K562 (cell line): ENCODE data around the gene ANKRD12. TPM values are rescaled to one million over a fixed set of nuclear protein-coding genes. Genes with fewer than 3 reads are reported as not detected.
A peak's percentile ranks its signal among the peaks of the same experiment; 100 is the strongest.

Source experiments
- CBX5 ChIP-seq: IDR thresholded peaks from 2 replicates; pipeline ENCODE4 v1.6.1; 2014; ENCODE audit warnings: low read depth, borderline replicate concordance
- E2F6 ChIP-seq, 2 experiments: IDR thresholded peaks; 2 replicates each; pipeline ENCODE4 v1.6.1; 2011; ENCODE audit warnings: borderline replicate concordance in 1 of 2, control low read depth in 1 of 2, low read depth in 1 of 2, low read length in 1 of 2, mild to moderate bottlenecking in 1 of 2, mixed read lengths in 1 of 2, moderate library complexity in 1 of 2; ENCODE audit not compliant: insufficient read depth in 1 of 2, insufficient read length in 1 of 2, poor library complexity in 1 of 2, severe bottlenecking in 1 of 2; ENCODE audit errors: extremely low read depth in 1 of 2
- FOSL1 ChIP-seq: fragments of 200-800 bp; sonication (Bioruptor generic); conservative IDR thresholded peaks from 2 replicates; pipeline ENCODE4 v1.6.1; 2016; ENCODE audit warnings: missing genetic modification characterization, missing compliant biosample characterization
- FUS ChIP-seq: fragments of 200-400 bp; formaldehyde crosslinking; optimal IDR thresholded peaks from 2 replicates; pipeline ENCODE3; 2017; ENCODE audit warnings: low read depth, low read length
- IRF9 ChIP-seq: fragments of 450-650 bp; IDR thresholded peaks from 2 replicates; pipeline ENCODE4 v1.6.1; 2016; ENCODE audit warnings: missing biosample characterization, missing genetic modification characterization
- JUN ChIP-seq, 2 experiments: sonication (generic) in 1 of 2; formaldehyde crosslinking in 1 of 2; IDR thresholded peaks; 2 replicates each; pipeline versions ENCODE4 v1.6.1 to v1.8.0; 2012 to 2022; ENCODE audit warnings: borderline replicate concordance in 2 of 2, mild to moderate bottlenecking in 2 of 2, improper control_type of control experiment in 1 of 2, low read depth in 1 of 2, low read length in 1 of 2, missing genetic modification reagents in 1 of 2
- JUND ChIP-seq, 2 experiments: IDR thresholded peaks; 2 replicates in 1 of 2; 3 replicates in 1 of 2; pipeline ENCODE4 v1.6.1; 2011; ENCODE audit warnings: borderline replicate concordance in 2 of 2, low read depth in 2 of 2, low read length in 2 of 2, improper control_type of control experiment in 1 of 2, missing biosample characterization in 1 of 2, missing genetic modification characterization in 1 of 2, missing genetic modification reagents in 1 of 2
- NFIC ChIP-seq: fragments of 450-650 bp; IDR thresholded peaks from 2 replicates; pipeline ENCODE4 v1.6.1; 2017; ENCODE audit warnings: mild to moderate bottlenecking, inconsistent platforms
- PHF21A ChIP-seq: fragments of 450-650 bp; IDR thresholded peaks from 2 replicates; pipeline ENCODE4 v1.6.1; 2017; ENCODE audit warnings: low read depth, borderline replicate concordance
- RBM14 ChIP-seq: fragments of 200-400 bp; formaldehyde crosslinking; IDR thresholded peaks from 2 replicates; pipeline ENCODE4 v1.6.1; 2018; ENCODE audit warnings: low read depth, mild to moderate bottlenecking, low read length, moderate library complexity, borderline replicate concordance; ENCODE audit not compliant: insufficient read depth
- SAP30 ChIP-seq: fragments of 200-600 bp; sonication (generic); IDR thresholded peaks from 2 replicates; pipeline ENCODE4 v1.6.1; 2012; ENCODE audit warnings: borderline replicate concordance, low read depth, mild to moderate bottlenecking, moderate library complexity, low read length, control low read depth, inconsistent platforms; ENCODE audit not compliant: insufficient read depth, poor library complexity, severe bottlenecking
- SMAD3 ChIP-seq: fragments of 450-650 bp; formaldehyde crosslinking; conservative IDR thresholded peaks from 2 replicates; pipeline ENCODE4 v1.4.0; 2020; ENCODE audit warnings: mild to moderate bottlenecking
- SMAD4 ChIP-seq: fragments of 250-450 bp; sonication (Bioruptor Pico); conservative IDR thresholded peaks from 2 replicates; pipeline ENCODE4 v1.8.0; 2021; ENCODE audit warnings: inconsistent platforms, mild to moderate bottlenecking, moderate library complexity
- SMARCE1 ChIP-seq: fragments of 450-650 bp; IDR thresholded peaks from 2 replicates; pipeline ENCODE4 v1.7.1; 2016; ENCODE audit warnings: mild to moderate bottlenecking
- XRCC3 ChIP-seq: fragments of 450-650 bp; IDR thresholded peaks from 2 replicates; pipeline ENCODE4 v1.6.1; 2017; ENCODE audit warnings: mild to moderate bottlenecking, moderate library complexity
- ZBTB26 ChIP-seq: fragments of 450-650 bp; formaldehyde crosslinking; IDR thresholded peaks from 2 replicates; pipeline ENCODE4 v1.4.0; 2022; ENCODE audit warnings: missing genetic modification characterization
- ZEB2 ChIP-seq: fragments of 450-650 bp; IDR thresholded peaks from 2 replicates; pipeline ENCODE4 v1.6.1; 2016
- ZNF431 ChIP-seq: sonication (generic); formaldehyde crosslinking; IDR thresholded peaks from 2 replicates; pipeline ENCODE4 v1.8.0; 2022; ENCODE audit warnings: mild to moderate bottlenecking, missing genetic modification reagents
- ZNF589 ChIP-seq: fragments of 200-800 bp; sonication (Bioruptor generic); IDR thresholded peaks from 2 replicates; pipeline ENCODE4 v1.6.1; 2016; ENCODE audit warnings: low read depth, missing genetic modification characterization, missing compliant biosample characterization
- polyA plus RNA-seq, 8 experiments: library from polyadenylated mRNA; depleted of rRNA in 4 of 8; stranded (reverse) in 5 of 8; unstranded in 3 of 8; fragments of >200 nt; fragmentation: Nextera tagmentation in 2 of 8; fragmentation: Illumina TruSeq in 1 of 8; extraction: Ambion mirVana in 2 of 8; extraction: Trizol in 1 of 8; gene quantifications; 2 replicates each; pipeline versions ENCODE4 v1.2.1 to v1.2.3, GENCODE V29; 2011 to 2014; ENCODE audit warnings: inconsistent platforms in 1 of 8, missing spikeins in 1 of 8
- total RNA-seq, 7 experiments: library from RNA; depleted of rRNA in 6 of 7; stranded (reverse); fragments of >200 nt in 6 of 7; fragmentation: Illumina TruSeq in 2 of 7; extraction: Trizol in 2 of 7; gene quantifications; 2 replicates each; pipeline versions ENCODE4 v1.2.1 to v1.2.3, GENCODE V29; 2011 to 2021; ENCODE audit warnings: low replicate concordance in 1 of 7
- TF ChIP-seq, protein P1 (sequence below): fragments of 200-800 bp; sonication (Bioruptor generic); IDR thresholded peaks from 2 replicates; pipeline ENCODE4 v1.6.1; 2017; ENCODE audit warnings: missing genetic modification characterization, missing compliant biosample characterization

The ANKRD12 gene
- total and polyA plus RNA-seq, 9 of the 15 experiments (the other 6 are each of a cell fraction or from before 2014, with no cell fraction given), result 6.6 to 28.2 (median 16.0) TPM

DNA sequence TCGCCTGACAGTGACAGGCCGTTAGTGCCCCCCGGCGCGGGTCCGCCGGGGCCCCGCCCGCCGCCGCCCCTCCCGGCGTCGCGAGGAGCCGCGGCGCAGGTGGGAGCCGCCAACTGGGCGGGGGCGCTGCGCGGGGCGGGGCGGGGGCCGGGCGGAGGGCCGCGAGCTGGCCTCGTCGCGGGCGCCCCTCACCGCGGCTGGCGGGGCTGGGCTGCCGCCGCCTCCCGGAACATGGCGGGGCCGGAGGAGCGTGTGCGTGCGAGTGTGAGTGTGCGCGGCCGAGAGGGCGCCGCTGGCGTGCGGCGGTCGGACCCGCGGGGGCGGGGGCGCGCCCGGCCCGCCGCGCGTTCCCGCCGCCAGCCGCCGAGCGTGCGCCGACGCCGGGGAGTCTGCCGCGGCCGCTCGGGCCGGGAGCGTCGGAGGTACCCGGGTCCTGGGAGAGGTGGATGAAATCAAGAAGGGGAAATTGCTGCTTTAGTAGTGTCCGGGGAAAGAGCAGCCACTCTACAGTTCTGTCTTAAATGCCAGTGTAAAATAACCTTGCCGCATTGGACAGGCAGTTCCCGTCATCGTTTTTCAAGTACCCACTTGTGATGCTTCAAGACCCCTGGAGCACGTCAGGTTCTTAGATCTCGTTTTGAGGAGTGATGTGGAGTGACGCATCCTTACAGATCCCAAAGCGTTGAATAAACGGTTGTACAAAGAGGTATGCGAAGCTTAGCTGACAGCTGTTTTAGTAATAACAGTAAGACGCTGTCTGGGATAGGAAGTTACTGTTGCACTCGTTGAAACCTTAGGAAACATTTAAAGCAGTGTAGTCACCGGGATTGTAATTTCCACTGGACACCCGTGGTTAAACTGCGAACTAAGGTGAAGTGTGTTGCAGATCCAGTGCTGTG, 836 bp downstream of the ANKRD12 start (continued):
- TF ChIP-seq ZBTB26 (0 out of 2 replicates have a peak, but pooled peaks have one; percentile 45), CBX5 (no peak), ZNF589 (CRISPR knock-in tag) (peak; percentile 75), SMAD4 (peak; percentile 85), IRF9 (tag) (no peak), SMARCE1 (peak; percentile 59), ZEB2 (peak; percentile 31; the same call in 1 of the 2 replicates), PHF21A (0 out of 2 replicates have a peak, but pooled peaks have one; percentile 32), ZNF431 (CRISPR knock-in tag) (0 out of 2 replicates have a peak, but pooled peaks have one; percentile 35), RBM14 (no peak), SMAD3 (CRISPR knock-in tag) (0 out of 2 replicates have a peak, but pooled peaks have one; percentile 59), XRCC3 (no peak), NFIC (peak; percentile 91), JUN (IDR thresholded peaks at IDR 0.05; ENCODE audit: borderline replicate concordance, low read depth, low read length) (no peak), JUN (CRISPR knock-in tag; IDR thresholded peaks at IDR 0.05; ENCODE audit: borderline replicate concordance) (0 out of 2 replicates have a peak, but pooled peaks have one; percentile 26), FOSL1 (tag) (peak; percentile 11), JUND (IDR thresholded peaks at IDR 0.05; ENCODE audit: borderline replicate concordance, low read depth, low read length) (no peak), JUND (tag; IDR thresholded peaks at IDR 0.05; ENCODE audit: borderline replicate concordance, low read depth, low read length) (peak; percentile 19; the same call in 1 of the 3 replicates), E2F6 (IDR thresholded peaks at IDR 0.05; ENCODE audit: borderline replicate concordance in 1 of 2, extremely low read depth in 1 of 2, insufficient read depth in 1 of 2, insufficient read length in 1 of 2, low read depth in 1 of 2, low read length in 1 of 2, poor library complexity in 1 of 2, severe bottlenecking in 1 of 2) (peak; percentile 30 to 71), FUS (no peak), SAP30 (peak; percentile 66)
- TF ChIP-seq, protein P1, sequence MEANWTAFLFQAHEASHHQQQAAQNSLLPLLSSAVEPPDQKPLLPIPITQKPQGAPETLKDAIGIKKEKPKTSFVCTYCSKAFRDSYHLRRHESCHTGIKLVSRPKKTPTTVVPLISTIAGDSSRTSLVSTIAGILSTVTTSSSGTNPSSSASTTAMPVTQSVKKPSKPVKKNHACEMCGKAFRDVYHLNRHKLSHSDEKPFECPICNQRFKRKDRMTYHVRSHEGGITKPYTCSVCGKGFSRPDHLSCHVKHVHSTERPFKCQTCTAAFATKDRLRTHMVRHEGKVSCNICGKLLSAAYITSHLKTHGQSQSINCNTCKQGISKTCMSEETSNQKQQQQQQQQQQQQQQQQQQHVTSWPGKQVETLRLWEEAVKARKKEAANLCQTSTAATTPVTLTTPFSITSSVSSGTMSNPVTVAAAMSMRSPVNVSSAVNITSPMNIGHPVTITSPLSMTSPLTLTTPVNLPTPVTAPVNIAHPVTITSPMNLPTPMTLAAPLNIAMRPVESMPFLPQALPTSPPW, result peak; percentile 89
